ENCODE data around the gene ZC3H13.
"Not testable (repeated sequence)": the region's sequence is repeated elsewhere in the genome, so short reads cannot be mapped to it uniquely, and the experiment has no call there.

The ZC3H13 gene

GRCh38 chr13:46006688-46007452 is 45.7 kb downstream of the ZC3H13 start:
- DNase-seq = no peak

GRCh38 chr13:46004491-46004890 is 48.1 kb downstream of the ZC3H13 start:
- DNase-seq = no peak

DNA sequence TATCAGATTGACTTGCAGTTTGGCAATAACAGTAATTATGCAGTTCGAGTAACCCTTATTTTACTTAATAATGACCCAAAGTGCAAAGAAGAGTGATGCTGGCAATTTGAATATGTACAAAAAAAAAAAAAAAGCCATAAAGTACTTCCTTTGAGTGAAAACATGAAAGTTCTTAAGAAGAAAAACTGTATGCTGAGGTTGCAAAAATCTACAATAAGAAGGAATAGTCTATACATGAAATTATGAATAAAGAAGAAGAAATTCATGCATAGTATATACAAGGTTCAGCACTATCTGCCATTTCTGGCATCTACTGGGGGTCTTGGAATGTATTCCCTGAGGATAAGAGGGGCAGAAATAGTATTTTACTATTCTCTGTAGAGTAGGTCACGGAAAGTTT is 55.9 kb downstream of the ZC3H13 start:
- no peak for DNase-seq

GRCh38 chr13:45995245-45995644 is 57.3 kb downstream of the ZC3H13 start:
- DNase-seq = no peak

DNA sequence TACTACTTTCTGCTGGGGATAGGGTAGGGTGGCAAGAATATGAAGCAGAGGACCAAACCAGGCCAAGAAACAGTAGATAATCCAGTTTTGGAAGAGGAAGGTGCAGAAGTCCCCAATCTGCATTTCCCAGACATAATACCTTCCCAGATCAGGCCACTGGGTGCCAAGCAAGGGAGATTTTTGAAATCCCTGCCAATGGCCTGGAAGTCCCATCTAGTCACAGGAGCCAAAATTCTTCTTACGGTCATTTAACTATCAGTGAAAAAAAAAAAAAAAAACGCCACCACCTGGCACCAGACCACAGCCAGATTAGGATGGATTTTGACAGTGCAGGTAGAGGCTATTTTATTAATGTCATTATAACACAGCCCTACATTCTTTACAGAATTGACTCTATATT is 57.8 kb downstream of the ZC3H13 start:
- no peak for DNase-seq

- no peak for DNase-seq
Observed at GRCh38 chr13:45989607-45990006, 62.9 kb downstream of the ZC3H13 start.

DNA sequence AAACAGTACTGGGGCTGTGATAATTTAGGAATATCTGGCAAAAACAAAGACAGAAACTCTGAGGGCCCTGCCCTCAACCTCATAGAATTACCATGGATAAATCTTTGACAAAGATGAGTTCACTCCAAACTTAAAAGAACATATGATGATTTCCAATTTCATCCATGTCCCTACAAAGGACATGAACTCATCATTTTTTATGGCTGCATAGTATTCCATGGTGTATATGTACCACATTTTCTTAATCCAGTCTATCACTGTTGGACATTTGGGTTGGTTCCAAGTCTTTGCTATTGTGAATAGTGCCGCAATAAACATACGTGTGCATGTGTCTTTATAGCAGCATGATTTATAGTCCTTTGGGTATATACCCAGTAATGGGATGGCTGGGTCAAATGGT is 71.4 kb downstream of the ZC3H13 start:
- not testable (repeated sequence) for DNase-seq

DNA sequence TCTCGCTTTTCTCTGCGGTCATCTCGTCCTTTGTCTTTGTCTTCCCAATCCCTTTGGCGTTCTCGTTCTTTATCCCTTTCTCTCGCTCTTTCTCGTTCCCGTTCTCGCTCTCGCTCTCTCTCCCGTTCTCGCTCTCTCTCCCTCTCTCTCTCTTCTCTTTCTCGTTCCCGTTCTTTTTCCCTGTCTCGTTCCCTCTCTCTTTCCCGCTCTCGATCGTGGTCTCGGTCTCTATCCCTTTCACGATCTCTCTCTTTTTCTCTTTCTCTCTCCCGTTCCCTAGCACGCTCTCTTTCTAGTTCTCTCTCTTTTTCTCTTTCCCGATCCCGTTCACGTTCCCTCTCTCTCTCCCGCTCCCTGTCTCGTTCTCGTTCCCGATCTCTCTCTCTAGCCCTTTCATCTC is 77.2 kb downstream of the ZC3H13 start:
- DNase-seq = no peak

DNA sequence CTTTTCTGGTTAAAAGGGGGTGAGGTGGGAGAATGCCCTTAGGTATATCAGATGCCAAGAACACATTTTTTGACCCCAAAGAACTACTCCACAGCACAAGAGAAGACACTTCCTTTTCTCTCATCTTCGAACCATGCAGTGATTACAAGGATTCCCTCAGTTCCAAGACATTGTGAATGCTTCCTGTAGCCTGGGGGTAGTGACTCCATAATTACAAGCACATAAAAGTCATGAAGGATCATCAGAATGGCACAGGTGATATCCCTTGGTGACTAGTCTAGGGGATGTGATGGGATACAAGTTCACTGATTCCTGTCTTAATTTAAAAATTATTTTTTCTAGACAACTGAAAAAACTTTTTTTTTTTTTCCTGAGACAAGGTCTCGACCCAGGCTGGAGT is 78.0 kb downstream of the ZC3H13 start:
- DNase-seq = no peak

GRCh38 chr13:45967589-45967988 is 85.0 kb downstream of the ZC3H13 start:
- DNase-seq = no peak

DNA sequence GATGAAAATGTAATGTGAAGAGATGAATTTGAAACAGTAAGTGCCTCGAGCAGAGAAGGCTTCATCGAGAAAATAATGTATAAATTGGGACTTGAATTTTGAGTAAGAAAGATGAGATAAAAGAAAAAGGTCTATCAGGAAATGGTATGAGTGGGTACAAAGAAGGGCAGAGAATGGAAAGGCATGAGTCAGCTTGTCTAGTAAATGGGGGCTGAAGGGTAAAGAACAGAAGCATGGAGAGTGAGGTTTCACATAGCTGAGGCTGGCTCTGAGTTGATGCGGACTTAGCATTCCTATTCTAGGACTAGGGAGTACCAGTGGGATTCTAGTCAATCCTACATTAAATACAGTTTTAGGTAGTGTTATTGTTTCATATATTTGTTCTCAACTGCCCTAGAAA is 85.8 kb downstream of the ZC3H13 start:
- DNase-seq = no peak

DNA sequence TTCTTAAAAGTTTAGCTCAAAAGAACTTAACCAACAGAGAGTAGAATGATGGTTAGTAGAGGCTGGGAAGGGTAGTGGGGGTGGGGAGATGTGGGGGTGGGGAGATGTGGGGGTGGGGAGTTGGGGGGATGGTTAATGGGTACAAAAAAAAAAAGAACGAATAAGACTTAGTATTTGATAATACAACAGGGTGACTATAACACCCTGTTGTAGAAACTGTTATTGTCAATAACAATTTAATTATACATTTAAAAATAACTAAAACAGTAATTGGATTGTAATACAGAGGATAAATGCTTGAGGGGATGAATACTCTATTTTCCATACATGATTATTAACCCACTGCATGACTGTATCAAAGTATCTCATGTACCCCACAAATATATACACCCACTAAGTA is 91.1 kb downstream of the ZC3H13 start:
- no peak for DNase-seq

DNA sequence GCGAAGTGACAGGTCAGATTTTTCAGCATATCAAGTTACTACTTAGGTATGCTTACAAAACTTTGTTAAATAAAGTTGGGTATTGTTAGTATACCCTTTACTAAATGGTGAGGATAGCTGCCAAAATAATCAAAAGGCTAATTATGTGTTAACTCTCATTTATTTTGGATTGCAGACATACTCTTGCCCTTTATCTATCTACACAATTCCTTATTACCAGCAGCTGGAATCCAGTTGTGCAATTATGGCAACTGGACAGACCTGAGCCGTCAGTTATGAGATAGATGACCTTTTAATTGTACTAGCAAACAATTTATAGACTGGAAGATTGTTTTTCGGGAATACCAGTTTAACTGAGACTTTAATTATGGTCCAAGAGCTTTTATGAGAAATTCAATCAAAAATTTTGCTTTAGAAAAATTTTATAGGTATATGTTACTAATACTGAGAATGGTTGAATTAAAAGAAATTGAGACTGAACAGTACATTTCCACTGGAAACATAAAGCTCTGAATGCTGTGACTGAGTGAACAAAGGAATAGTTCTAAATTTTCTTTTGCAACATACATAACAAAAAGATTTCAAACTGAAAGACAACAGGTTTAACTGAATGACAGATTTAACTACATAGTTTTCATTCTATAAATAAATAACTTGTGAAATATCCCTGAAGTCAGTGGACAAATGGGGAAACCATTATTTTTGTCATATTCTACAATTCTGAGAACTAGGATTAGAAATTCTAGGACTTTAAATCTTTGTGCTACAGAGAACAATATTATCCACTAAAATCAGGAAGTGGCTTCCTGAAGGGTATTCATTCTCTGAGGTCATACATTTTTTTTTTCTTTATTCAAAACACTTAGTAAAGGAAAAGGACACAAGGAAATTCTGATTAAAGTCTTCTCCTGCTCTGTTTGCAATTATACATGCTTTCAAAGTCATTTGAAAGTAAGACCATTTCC is 97.4 kb downstream of the ZC3H13 start:
- no peak for DNase-seq

DNA sequence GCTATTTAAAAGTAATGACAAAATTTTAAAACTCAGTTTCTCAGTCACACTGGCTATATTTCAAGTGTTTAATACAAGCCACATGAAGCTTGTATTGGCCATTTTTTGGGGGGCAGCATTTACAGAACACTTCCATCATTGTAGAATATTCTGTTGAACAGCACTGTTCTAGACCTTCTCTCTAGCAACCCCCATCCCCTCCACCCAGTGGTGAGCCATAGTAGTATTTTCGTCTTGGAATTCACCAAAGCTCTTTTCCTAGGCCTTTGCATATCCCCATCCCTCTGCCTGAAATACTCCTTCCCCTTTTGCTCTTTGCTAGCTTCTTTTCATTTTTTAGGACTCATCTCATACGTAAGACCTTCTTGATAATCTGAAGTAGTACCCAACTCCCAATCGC is 99.5 kb downstream of the ZC3H13 start:
- no peak for DNase-seq

- no peak for DNase-seq
Observed at GRCh38 chr13:45951724-45952123, 100.8 kb downstream of the ZC3H13 start.

GRCh38 chr13:45951166-45951565 is 101.4 kb downstream of the ZC3H13 start:
- no peak for DNase-seq

- no peak for DNase-seq
Observed at GRCh38 chr13:45950386-45951000, 102.1 kb downstream of the ZC3H13 start.

DNA sequence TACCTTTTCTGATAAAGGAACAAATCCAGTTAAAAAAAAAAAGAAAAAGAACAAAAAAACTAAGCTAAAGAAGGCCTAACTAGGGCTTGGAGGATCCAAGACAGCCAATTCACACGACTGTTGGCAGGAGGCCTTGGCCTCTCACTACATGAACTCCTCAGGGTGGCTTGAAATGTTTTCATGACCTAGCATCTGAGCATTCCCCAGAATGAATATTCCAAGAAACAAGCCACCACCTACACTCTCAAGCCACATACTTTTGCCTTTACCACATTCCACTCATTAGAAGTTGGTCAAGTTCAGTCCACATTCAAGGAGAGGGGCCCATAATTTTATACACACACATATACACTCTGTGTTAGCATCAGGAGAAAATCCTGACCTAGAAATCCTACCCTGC is 103.4 kb downstream of the ZC3H13 start:
- DNase-seq = no peak

DNA sequence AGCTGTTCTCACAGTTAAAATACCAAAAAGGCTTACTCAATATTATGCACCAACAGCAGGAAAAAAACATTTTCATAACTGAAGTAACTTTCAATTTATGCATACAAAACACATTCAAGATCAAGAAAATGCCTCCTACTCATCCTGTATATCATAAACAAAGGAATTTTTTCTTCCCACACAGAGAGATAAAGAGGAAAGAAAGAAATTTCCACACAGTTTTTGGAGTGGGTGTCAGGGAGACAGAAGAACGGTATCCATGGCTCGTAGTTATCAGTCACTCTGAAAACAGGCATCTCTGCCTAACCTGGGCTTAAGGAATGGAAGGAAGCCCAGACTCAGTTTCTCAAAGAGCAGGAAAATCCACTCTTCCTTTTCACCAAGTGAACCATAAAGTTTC is 108.6 kb downstream of the ZC3H13 start:
- no peak for DNase-seq

DNA sequence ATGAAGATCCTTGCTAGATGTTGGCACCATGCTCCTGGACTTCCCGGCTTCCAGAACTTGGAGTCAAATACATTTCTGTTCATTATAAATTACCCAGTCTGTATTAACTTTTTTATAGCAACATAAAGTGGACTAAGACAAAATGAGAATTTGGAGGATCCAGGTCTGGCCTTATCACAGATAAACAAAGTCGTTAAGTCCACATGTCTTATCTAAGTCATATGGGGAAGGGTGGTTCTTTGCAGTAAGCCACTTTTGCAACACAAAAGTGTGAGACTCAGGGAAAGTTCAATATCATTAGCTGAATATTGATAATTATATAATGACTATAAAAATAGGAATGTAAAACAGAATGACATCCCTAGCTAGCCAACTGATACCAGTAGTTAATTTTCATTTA is 109.4 kb downstream of the ZC3H13 start:
- DNase-seq = no peak

- no peak for DNase-seq
Observed at GRCh38 chr13:45941261-45941660, 111.3 kb downstream of the ZC3H13 start.

DNA sequence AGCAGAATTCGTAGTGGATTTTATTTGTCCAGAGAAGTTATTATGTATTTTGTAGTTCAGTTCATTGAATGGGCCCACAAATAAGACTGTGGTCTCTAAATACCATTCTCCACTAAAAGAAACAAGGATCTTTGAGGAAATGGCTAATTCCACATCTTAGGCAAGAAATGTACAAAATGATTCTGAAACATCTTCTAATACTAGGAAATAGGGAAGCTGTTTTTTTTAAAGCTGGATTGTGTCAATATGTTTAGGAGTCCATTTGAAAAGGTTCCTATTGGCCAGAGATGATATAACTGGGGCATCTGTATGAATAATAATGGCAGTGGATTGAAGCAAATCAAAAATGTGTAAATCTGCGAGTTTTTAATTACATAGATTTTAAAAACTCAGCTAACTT is 112.5 kb downstream of the ZC3H13 start:
- no peak for DNase-seq

DNA sequence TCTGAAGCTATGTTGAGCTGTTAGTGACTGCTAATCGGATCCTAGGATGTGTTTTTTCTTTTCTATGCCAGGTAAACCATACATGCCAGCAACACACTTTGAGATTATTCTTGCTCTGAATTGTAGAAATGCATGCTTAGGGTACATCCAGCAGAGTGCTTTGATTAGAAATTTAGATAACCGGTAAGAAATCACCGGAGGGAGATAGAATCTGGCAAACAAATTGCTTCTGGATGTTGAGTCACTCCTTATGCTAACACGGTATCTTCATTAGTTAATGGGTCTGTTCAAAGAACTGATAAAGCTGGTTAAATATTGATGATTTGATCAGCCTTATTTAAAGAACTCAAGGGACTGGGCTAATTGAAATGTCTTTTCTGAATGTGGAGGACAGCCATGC is 115.9 kb downstream of the ZC3H13 start:
- DNase-seq = no peak

DNA sequence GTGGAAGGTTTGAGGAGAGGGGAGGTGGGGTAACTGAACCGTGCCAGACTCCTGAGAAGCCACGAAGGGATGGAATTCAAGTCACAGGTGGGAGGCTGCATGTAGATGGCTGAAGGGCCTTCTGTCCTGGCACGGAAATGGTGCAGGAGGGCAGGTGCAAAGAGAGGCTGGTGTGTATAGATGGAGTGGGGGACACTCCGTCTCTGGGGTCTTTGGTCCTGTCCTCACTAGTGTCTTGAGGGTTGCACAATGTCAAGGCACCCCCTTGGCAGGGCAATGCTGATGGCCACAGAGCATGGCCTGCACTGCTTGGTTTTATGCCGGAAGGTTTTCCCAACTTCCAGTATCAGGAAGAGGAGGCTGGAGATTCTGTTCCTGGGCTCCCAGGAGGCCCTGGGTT is 118.3 kb downstream of the ZC3H13 start:
- DNase-seq = no peak

Data from right hindlimb (tissue), 1 donor.